ENCODE measurements around the gene EGFLAM.

Gene EGFLAM

DNA sequence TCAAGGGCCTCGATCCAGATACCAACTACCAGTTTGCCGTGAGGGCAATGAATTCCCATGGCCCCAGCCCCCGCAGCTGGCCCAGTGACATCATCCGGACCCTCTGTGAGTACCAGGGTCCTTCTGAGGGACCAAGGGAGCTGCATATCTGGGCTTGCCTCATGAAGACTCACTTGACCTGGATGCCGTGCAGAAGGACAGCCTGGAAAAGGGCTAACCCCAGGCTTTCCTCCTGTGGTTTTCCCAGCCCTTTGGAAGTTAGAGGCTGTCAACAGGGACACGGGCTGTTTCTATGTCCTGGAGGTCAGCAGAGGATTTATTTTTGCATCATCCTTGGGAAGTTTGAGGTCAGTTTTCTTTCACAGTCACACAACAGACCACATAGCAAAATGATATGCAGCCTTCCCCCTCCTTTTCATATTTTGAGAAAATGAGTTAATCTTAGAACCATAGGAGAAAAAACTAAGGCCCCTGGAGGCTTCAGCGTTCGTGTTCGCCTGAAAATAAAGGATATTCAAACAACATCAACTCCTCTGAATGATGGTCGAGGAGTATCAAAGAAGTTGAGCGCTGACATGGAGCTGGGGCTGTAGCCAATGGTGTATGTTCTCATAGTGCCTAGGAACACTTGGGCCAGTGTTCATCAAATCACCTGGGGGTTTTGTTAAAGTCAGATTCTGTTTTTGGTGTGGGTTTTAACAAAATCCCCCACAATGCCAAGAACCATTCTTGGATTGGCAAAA lies 112.2 kb downstream of the EGFLAM start:
- no peak for DNase-seq (ENCODE audit: low read depth)
- no peak overlapping the region for H3K4me3 ChIP-seq (ENCODE audit: control insufficient read depth, low read depth, low read length)
- TF ChIP-seq, protein P1, sequence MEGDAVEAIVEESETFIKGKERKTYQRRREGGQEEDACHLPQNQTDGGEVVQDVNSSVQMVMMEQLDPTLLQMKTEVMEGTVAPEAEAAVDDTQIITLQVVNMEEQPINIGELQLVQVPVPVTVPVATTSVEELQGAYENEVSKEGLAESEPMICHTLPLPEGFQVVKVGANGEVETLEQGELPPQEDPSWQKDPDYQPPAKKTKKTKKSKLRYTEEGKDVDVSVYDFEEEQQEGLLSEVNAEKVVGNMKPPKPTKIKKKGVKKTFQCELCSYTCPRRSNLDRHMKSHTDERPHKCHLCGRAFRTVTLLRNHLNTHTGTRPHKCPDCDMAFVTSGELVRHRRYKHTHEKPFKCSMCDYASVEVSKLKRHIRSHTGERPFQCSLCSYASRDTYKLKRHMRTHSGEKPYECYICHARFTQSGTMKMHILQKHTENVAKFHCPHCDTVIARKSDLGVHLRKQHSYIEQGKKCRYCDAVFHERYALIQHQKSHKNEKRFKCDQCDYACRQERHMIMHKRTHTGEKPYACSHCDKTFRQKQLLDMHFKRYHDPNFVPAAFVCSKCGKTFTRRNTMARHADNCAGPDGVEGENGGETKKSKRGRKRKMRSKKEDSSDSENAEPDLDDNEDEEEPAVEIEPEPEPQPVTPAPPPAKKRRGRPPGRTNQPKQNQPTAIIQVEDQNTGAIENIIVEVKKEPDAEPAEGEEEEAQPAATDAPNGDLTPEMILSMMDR (IDR thresholded peaks at IDR 0.05; ENCODE audit: control insufficient read depth, insufficient read depth, low read depth, low read length, missing control alignments): no peak

DNA sequence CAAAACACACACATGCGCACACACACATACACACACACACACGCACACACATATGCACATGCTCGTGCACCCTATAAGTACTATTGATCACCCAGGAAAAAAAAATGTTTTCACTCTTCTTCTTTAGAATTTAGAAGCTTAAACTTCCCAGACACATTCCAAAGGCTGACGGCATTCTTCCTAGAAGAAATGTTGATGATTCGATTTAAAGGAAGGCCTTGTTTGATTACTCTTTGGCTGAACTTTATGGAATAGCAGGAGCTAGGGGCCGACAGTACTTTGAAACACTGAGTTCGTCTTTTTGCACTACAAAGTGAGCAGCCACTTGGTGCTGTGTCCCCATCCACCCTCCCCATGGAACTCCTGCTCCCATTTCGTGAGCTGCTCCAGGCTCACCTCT lies 113.2 kb downstream of the EGFLAM start:
- TF ChIP-seq, protein P1 (IDR thresholded peaks at IDR 0.05; ENCODE audit: control insufficient read depth, insufficient read depth, low read depth, low read length, missing control alignments): no peak
- no peak for DNase-seq (ENCODE audit: low read depth)
- no peak overlapping the region for H3K4me3 ChIP-seq (ENCODE audit: control insufficient read depth, low read depth, low read length)

DNA sequence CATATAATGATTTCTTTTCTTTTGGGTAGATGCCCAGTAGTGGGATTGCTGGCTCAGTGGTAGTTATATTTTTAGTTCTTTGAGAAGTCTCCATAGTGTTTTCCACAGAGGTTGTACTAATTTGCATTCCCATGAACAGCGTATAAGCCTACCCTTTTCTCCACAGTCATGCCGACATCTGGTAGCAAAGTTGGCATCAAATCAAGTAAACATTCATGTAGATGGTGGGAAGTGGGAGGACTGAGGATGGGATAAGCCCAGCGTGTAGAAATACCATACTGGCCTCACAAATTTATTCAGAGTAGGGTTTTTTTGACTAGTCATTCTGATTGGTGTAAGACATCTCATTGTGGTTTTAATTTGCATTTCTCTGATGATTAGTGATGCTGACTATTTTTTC lies 115.4 kb downstream of the EGFLAM start:
- TF ChIP-seq, protein P1 (IDR thresholded peaks at IDR 0.05; ENCODE audit: control insufficient read depth, insufficient read depth, low read depth, low read length, missing control alignments): no peak
- no peak for DNase-seq (ENCODE audit: low read depth)
- no peak overlapping the region for H3K4me3 ChIP-seq (ENCODE audit: control insufficient read depth, low read depth, low read length)

DNA sequence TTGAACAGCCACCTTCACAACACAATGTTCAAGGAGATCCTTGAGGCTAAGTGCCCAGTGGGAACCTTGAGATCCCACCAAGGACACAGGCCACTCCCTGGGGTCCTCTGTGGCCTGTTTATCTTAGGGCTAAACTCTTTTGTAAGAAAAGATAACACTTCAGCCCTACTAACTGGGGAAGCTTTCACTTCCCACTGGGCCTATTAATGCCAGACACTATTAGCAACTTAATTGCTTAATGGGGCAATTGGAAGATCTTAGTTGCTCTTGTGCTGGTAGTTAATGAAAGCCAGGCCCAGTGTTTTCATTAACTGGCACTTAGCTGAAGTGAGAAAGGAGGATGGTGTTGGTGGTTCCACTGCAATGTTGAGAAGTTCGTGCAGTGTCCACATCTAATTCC lies 117.1 kb downstream of the EGFLAM start:
- H3K4me3 ChIP-seq (ENCODE audit: control insufficient read depth, low read depth, low read length): no peak overlapping the region
- DNase-seq (ENCODE audit: low read depth): no peak
- TF ChIP-seq, protein P1 (IDR thresholded peaks at IDR 0.05; ENCODE audit: control insufficient read depth, insufficient read depth, low read depth, low read length, missing control alignments): no peak

DNA sequence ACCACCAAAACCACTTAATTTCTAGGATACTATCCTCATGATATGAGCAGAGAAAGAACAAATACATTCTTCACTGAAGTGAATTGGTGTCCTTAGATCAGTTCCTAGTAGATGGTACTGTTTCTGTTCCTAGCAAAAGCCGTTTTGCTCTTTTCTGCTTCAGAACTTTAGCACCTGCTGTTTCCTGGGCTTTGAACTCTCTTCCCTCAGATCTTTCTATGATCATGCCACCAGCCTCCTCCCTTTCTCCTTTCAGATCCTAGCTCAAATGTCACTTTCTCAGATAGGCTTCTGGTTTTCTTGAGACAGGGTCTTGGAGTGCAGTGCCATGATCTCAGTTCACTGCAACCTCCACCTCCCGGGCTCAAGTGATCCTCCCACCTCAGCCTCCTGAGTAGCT lies 118.0 kb downstream of the EGFLAM start:
- TF ChIP-seq, protein P1 (IDR thresholded peaks at IDR 0.05; ENCODE audit: control insufficient read depth, insufficient read depth, low read depth, low read length, missing control alignments): no peak
- DNase-seq (ENCODE audit: low read depth): no peak
- no peak overlapping the region for H3K4me3 ChIP-seq (ENCODE audit: control insufficient read depth, low read depth, low read length)

DNA sequence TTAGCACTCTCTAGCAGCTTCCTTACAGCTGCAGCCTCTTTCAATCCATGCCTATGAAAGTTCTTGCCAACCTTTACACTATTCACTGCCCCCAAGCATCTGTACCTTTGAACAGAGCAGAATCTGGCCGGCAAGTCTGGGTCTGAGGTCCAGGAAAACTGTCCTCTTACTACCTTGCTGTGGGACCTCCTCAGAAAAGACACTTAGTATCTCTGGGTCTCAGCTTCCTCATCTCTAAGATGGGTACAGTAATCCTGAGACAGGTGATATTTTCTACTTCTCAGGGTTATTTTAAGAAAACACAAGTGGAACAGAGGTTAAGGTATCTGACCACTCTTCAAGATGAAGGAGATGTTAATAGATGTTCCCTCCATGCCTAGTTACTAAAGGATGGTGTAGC lies 120.2 kb downstream of the EGFLAM start:
- DNase-seq (ENCODE audit: low read depth): no peak
- TF ChIP-seq, protein P1 (IDR thresholded peaks at IDR 0.05; ENCODE audit: control insufficient read depth, insufficient read depth, low read depth, low read length, missing control alignments): no peak
- no peak overlapping the region for H3K4me3 ChIP-seq (ENCODE audit: control insufficient read depth, low read depth, low read length)

All from AG09309 (cell line).